NCI-H2171 (cell line): ENCODE data around the gene FFAR2.

Experiments
- DNase-seq: peaks from one replicate; lab custom pipeline; 2025; lab: John Stamatoyannopoulos, UW

FFAR2 gene

DNA sequence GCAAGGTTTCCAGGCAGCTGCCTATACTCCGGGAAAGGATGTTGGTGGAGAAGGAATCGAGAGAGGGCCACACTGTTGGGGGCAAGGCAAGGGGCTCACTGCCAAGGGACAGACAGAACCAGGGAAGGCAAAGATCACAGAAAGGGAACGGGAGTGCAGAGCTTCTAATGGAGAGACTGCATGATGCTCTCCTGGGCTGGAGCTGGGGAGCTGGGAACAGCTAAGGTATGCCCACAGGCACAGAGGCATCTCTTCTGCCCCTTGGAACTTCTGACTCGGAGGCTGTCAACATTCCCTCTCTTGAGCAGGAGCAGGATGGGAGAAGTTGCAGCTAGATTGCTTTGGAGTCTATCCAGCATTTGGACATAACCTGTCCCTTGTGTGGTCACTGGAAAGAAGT, 22.4 kb upstream of the FFAR2 start:
- DNase-seq = no peak

GRCh38 chr19:35427187-35427586, 20.9 kb upstream of the FFAR2 start:
- DNase-seq = no peak

DNA sequence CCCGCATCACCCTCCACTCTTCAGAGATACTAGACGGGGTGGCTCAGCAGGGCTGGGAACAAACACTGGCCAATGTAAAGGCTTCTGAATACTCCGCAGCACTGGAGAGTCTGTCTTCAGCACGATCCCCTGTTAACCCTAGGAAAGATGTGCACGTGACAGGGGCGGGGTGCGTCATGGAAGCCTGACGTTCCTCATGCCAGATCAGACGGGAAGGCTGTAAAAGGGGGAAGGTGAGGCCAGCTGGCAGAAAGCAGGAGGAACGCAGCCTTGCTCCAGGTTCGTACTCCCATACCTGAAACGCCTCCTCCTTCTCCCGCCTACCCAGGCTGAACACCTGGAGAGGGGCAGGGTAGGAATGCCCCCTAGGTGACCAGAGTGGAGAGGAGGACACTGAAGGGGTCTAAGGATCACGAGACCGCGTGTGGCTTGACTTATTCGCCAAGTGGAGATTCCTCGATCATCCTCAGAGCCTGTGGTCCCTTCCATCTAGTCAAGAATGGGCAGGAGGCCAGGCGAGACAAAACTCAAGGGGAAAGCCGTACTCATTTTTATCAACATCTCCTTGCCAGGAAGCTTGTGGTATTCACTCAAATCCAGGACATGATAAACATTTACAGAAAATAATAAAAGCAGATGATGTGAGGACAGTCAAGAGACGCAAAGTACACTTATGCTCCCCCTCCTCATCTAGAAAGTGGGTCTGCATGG, 18.2 kb upstream of the FFAR2 start:
- DNase-seq = no peak

DNA sequence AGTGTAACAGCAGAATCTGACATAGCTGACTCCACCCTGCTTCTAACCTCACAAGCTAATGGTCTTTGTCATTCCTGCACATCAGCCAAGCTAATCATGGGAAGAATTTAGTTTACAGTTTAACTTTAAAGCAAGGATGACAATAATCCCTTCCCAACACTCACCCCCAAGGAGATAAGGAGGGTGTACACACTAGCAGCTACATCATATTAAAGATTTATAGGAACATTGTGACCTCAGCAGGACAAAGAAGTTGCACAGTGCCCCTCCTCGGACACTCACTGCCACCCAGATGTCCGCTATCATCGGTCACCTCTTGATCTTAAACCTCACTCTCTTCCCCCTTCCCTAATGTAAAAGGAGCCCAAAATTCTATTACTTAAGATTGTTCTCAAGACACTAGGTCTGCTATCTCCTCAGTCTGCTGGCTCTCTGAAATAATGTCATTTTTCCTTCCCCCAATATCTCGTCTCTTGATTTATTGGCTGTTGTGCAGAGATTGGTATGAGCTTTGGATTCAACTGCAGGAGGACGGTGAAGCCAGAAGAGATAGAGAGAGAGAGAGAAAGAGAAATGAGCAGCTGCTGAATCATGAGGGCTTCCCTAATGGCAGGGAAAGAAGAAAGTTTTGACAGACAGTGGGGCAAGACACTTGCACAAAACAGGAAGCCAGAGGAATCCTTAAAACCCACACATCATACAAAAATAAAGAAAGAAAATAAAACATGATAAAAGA, 17.5 kb upstream of the FFAR2 start:
- DNase-seq = no peak

DNA sequence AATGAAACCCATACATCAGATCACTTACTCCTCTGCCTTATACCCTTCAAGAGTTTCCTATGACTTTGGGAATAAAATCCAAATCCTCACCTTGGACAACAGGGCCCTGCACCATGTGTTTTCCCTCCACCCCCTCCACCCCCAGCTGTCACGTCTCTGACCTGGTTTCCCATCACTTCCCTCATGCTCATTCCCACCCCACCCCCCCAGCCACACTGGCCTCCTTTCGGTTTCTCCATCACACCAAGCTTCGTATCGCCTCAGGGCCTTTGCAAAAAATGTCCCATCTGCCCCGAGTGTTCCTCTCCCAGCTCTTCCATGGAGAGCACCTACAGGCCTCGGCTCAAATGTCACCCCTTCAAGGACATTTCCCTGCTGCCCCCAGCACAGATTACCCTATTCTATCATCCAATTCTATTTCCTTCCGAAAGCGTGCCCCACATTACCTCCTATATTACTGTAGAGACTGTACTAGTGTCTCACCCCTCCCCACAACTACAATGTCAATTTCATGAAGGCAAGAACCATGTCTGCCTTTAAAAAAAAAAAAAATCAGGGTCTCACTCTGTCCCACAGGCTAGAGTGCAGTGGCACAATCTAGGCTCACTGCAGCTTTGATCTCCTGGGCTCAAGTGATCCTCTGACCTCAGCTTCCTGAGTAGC, 16.8 kb upstream of the FFAR2 start:
- DNase-seq = no peak

DNA sequence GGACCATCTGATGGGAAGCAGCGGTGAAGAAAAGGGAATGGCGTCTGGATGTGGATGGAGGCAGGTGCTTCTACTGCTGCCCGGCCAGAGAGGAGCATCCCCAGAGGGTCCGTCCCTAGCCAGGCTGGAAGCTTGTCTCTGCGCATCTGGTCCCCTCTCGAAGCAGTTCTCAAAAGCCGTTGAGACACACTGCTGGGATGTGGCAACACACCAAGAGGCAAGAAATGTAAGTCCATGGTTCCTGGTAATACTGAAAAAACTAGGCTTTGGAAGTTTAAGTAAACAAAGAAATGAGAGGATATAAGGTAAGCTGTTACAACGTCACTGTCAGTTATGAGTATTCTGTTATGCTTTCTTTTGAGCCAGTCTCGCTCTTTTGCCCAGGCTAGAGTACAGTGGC, 15.1 kb upstream of the FFAR2 start:
- no peak for DNase-seq

DNA sequence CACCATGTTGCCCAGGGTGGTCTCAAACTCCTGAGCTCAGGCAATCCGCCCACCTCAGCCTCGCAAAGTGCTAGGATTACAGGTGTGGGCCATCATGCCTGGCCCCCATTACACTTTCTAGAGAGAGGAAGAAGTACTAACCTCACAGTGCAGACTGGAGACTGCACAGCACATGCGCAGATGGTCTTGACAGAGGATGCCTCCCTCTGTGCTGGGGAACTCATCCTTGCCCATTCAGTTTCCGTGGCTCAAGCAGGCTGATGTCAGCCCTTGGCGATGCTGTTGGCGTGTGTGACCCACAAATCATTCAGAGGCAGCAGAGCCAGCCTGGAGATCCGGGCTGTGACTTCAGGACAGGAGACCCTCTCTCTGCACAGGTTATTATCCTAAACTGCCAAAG, 14.6 kb upstream of the FFAR2 start:
- no peak for DNase-seq

DNA sequence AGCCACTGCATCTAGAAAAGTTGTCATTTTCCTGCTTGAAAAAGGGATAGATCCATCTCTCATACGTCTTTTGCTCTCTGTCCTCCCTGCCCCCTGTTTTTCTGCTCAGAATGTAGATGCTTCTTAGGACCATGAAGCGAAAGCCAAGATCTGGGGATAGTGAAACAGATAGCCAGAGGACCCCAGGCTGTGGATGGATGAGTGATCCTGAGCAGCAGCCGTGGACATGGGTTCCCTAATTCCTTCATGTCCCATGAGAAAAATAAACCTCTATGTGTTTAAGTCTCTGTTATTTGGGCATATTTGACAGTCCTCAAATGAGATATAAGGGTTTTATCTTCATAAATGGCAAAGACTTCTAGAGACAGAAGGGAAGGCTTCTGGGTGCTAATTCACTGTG, 12.2 kb upstream of the FFAR2 start:
- DNase-seq = no peak

- no peak for DNase-seq
Observed at GRCh38 chr19:35436477-35437405, 11.3 kb upstream of the FFAR2 start.

DNA sequence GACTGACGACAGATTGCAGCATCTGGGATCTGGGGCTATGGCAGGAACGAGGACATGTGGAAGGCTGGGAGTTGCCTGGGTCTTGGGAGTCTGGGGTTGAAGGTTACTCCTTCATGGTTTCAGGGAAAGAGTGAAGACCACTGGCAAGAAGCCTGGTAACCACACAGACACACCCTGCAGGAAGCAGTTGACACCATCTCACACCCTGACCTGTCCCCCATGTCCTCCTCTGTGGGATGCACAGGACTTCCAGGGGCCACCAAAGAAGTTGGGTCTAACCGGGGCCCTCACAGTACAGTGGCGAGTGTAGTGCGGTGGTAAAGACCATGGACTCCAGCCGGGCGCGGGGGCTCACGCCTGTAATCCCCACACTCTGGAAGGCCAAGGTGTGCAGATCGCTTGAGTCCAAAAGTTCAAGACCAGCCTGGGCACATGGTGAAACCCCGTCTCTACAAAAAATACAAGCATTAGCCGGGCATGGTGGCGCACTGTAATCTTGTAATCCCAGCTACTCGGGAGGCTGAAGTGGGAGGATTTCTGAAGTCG, 10.6 kb upstream of the FFAR2 start:
- DNase-seq = no peak

GRCh38 chr19:35438096-35438495, 10.0 kb upstream of the FFAR2 start:
- no peak for DNase-seq

GRCh38 chr19:35438527-35438926, 9.5 kb upstream of the FFAR2 start:
- no peak for DNase-seq

DNA sequence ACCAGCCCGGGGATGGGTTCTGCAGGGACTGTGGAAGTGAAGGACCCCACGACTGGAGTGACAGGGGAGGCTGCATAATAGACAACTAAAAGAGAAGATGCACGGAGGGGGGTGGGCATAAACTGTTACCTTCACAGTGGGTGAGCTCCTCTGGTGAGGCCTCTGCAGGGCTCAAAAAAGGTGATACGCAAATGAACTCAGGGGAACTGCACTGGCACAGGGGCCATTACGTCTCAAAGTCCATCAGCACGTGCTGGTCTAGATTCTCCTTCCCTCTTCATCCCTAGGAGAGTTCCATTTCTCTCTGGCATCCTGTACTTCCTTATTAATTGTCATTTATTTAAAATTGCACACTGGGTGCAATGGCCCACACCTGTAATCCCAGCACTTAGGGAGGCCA, 8.1 kb upstream of the FFAR2 start:
- DNase-seq = no peak

GRCh38 chr19:35442091-35442490, 6.0 kb upstream of the FFAR2 start:
- no peak for DNase-seq

GRCh38 chr19:35444735-35445134, 3.3 kb upstream of the FFAR2 start:
- no peak for DNase-seq

DNA sequence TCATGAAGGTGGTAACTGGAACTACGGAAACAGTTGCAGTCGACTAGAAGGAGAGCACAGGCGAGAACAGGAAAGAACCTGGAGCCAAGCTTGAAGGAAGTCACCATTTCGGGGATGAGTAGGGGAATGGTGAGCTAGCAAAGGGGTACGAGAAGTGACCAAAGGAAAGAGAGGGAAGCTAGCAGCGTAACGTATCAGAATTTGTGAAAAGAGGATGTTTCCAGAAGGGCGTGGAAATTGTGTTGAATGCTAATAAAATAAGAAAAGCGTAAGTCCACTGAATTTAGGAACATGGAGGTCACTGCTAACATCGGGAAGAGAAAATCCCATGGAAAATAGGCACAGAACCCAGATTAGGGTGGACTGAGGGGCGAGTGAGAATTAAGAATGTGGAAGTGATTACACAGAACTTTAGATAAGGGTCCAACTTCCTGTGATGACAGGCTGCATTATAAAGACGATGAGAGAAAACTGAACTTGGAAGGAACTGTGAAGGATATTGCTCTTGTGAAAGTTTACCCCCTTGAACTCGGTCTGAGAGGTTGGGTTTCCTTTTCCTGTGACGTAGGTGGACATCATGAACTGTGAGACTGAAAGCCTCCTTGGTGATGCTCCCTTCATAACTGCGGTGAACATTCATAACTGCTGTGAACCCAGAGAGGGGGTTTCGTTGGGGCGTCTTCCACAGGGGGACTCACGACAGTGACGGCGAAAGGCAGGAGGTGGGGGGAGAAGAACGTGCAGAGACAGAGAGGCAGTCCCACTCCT, 2.0 kb upstream of the FFAR2 start:
- no peak for DNase-seq

DNA sequence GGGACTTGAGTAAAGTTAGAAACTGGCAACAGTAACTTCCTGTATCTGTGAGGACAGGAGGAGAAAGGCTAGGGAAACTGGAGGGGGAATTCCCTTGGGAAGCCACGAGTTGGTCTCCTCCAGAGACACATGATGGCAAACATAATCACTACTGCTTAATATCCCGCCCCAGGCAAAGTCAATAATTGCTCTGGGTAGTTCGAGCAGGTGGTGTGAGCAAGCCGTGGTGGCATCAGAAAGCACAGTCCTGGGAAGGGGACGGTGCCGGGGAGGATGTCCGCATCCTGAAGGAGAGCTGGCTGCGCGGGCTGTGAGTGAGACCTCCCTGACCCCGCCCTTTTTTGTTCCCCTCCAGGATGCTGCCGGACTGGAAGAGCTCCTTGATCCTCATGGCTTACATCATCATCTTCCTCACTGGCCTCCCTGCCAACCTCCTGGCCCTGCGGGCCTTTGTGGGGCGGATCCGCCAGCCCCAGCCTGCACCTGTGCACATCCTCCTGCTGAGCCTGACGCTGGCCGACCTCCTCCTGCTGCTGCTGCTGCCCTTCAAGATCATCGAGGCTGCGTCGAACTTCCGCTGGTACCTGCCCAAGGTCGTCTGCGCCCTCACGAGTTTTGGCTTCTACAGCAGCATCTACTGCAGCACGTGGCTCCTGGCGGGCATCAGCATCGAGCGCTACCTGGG, 1.4 kb downstream of the FFAR2 start:
- DNase-seq = no peak

DNA sequence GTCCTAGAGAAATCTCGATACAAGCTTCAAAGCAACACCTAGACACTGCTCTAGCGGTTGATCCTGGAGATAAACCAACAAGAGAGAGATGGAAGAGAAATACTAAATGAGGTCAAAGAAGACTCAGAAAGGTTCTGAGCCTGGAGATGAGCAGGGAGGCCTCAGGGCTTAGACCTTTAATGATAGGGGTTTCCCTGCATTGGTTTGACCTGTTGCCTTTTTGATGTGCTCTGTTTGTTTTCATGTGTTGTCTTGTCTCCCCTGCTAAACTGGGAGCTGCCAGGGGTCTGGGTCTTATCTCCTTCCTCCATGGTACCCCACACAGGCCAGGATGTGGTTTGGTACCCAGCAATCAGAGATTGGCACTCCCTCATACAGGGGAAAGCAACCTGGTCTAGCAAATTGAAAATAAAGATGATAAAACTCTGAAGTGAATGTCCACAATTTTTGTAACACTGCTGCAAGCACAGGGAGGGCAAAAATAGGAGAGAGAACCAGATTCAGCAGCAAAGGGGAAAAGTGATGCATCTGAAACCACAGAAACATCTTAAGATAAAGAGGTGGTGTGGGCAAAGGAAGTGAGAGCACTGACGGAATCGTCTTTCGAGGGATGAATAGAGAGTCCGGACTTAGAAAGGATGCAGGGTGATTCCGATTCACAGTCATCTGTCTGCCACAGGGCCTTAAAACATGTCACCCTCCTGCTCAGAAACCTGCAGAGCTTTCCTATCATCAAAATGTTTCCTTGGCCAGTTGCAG, 3.5 kb downstream of the FFAR2 start:
- no peak for DNase-seq

DNA sequence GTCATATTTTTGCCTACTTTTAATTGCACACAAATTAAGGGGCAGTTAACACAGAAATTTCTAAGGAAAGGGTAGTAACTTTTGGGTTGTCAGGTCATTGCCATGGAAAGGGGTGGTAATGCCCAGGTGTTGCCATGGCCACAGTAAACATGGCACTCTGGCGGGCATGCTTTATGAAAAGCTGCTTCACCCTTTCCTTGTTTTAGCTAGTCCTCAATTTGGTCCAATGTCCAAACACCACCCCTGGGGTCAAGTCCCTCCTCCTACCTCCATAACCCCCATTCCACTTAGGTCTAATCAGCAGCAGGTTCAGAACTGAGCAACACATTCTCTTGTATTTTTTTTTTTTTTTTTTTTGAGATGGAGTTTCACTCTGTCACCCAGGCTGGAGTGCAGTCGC, 6.6 kb downstream of the FFAR2 start:
- no peak for DNase-seq
